Right renal pelvis (tissue), 4 donors: ENCODE measurements around the gene TRAPPC6A. TPM values are rescaled to one million over a fixed set of nuclear protein-coding genes. Genes with fewer than 3 reads are reported as not detected.

Source experiments
- DNase-seq, 4 donors: peaks; one replicate each; pipeline ENCODE4 v3.0.0-alpha.2; 2013; ENCODE audit warnings: low read depth in 4 of 4, low spot score in 3 of 4, missing footprints in 1 of 4
- polyA plus RNA-seq, 4 donors: library from polyadenylated mRNA; unstranded; fragments of 120-200 nt; gene quantifications; one replicate each; pipeline ENCODE4 v1.2.1, GENCODE V29; 2013; ENCODE audit not compliant: insufficient read length in 4 of 4

TRAPPC6A gene, protein sequence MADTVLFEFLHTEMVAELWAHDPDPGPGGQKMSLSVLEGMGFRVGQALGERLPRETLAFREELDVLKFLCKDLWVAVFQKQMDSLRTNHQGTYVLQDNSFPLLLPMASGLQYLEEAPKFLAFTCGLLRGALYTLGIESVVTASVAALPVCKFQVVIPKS
- 10 to 100 TPM; 32.1 to 60.7 (median 35.3) TPM for polyA plus RNA-seq

DNA sequence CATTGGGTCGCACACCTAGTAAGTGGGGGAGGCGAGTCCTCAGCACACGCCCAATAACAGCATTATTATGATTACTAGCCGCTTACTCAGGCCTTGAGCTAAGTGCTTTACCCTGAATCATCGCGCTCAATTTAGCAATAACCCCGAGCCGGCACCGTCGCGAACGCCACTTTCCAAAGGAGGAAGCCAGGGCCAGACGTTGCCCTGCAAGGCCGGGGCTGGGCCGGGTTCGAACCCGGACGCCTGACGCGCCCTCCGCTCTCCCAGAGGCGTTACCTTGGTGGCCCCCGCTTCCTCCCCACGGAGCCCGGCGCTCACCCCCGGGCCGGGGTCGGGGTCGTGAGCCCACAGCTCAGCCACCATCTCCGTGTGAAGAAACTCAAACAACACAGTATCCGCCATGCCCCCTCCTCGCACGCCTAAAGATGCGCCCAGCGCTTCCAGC is at the start of gene TRAPPC6A:
TSS of gene TRAPPC6A (minus strand) at position 421 of the 445 bp plus-strand sequence. CDS start at position 402, 19 bp downstream.
- DNase-seq: no peak

DNA sequence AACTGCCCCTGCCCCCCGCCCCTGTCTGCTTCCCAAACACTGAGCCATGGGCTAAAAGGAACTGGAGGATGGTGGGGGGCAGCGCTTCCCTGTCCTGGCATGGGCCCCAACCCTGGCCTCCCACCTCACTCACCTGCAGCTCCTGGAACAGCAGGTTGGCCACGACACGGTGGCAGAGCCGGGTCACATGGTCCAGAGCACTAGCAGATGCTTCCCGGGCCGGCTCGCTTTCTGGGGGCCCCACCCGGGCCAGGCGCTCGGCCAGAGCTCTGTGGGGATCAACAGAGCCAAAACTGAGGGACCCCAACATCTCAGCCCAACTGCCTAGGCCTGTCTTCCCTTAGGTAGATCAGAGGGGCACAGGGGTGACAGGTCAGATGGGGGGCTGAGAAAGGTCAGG is 46.6 kb upstream of the TRAPPC6A start:
- no peak for DNase-seq

DNA sequence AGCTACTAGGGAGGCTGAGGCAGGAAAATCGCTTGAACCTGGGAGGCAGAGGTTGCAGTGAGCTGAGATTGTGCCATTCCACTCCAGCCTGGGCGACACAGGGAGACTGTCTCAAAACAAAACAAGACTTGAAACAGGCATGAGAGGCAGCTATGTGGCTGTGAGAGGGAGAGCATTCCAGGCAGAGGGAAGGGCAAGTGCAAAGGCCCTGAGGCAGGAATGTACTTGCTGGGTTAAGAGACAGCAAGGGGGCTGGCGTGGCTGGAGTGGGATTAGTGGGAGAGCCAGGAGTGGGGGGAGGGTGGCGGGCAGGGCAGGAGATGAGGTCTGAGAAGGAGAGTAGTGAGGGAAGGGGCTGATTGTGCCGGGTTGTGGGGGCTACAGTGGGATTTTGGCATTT is 45.8 kb upstream of the TRAPPC6A start:
- no peak for DNase-seq

DNA sequence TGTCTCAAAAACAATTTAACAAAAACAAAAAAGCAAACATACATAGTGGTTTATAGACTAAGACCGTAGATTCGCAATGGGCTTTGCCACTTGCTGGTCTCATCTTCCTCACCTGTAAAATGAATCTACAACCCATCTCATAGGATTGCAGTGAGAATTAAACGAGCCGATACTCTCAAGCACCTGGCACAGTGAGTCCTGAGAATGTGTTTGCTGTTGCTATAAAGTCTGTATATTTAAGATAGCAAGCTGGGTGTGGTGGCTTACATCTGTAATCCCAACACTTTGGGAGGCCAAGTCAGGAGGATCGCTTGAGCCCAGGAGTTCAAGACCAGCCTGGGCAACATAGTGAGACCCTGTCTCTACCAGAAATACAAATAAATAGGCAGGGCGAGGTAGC is 44.7 kb upstream of the TRAPPC6A start:
- no peak for DNase-seq

DNA sequence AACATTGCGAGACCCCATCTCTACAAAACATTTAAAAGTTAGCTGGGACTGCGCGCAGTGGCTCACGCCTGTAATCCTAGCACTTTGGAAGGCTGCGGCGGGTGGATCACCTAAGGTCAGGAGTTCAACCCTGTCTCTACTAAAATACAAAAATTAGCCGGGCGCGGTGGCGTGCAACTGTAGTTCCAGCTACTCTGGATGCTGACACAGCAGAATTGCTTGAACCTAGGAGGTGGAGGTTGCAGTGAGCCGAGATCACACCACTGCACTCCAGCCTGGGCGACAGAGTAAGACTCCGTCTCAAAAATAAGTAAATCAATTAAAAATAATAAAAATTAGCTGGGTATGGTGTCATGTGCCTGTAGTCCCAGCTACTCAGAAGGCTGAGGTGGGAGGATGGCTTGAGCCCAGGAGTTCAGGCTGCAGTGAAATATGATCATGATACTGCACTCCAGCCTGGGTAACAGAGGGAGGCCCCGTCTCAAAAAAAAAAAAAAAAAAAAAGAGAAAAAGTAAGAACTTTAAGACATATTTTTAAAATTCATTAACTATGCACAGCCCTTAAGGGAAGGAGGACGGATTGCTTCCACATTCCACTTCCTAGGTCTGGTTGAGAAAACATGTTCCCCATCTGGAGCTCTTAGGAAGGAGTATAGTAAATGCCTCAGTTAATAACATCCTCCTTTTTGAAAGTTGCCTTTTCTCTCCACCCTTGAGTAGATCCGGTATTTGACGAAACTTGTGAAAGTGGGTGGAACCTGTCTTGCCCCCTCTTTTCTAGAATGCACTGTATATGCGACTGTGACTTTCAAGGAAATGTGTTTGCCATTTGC is 41.1 kb upstream of the TRAPPC6A start:
- DNase-seq: no peak

DNA sequence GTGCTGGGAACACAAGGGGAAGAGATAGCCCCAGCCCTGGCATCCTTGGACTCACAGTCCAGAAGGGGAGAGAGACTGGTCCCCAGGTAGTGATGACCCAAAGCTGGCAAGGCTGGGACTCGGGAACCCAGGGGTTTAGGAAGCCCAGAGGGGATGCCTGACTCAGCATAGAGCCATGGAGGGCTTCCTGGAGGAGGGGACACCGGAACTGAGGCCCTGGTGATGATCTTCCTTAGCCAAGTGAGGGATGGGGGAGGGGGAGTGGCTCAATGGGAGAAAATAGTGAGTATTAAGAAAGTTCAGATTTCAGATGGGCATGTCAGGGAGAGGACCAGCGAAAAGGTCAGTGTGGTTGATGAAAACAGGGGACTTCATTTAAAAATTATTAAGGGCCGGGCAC is 40.4 kb upstream of the TRAPPC6A start:
- DNase-seq: no peak

DNA sequence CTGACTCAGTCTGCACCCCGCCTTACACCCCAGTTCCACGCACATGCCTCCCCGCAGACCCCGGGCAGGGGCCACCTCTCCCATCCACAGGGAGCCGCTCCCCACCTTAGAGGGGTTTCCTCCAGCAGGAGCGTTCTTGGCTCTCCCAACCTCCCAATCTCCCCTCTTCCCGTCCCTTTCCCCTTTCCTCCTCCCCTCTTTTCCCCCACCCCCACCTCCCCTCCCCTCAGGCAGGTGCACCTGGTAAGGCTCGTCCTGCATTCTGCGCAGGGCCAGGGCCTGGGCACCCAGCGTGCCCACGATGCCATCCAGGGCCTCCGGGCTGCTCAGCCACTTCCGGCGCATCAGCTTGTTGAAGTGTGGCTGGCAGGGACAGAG is 39.9 kb upstream of the TRAPPC6A start:
- no peak for DNase-seq

DNA sequence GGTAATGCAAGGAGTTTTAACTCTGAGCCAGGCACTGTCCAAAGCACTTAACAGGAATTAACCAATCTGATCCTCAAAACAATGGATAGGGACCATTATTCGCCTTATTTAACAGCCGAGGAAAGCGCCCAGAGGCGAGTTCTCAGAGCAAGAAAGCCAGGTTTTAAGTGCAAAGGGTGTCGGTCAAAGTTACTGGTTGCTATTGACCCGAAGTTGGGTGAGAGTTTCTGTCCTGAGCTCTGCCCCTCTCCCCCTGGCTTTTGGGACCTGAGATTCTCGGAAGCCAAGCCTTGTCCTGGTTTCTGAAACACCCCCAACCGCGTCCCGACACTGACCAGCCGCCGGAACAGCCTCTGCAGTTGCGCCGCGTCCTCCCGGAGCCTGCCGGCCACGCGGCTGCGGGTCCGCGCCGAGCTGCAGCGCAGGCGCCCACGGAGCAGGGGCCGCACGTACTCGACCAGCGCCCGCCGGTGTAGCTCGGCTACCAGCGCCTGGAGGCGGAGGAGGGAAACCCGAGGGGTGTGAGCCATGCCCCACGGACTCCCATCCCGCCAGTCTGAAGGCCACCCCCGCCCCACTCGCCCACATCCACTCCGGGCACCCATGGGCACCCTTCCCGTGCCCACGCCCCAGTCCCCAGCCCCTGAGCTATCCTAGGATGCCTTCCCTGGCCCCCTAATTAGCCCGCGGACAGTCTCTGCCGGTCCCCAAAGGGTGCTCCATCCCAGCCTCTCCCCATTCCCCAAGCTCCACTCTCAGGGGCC is 39.3 kb upstream of the TRAPPC6A start:
- no peak for DNase-seq

DNA sequence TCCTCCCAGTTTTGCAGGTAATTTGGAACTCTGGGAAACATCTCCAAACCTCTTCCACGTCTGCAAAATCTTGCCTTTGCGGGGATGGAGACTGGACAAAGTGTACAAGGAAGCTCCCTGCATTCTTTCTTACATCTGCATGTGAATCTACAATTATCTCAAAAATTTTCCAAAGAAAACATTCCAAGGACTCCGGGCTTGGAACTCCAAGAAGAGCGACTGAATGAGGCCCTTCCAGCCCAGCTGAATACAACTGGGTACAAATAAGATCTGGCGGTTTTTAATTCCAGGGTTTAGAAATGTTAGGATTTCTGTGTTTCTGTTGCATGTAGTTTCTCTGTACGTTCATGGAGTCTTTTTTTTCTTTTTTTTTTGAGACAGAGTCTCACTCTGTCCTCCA is 38.6 kb upstream of the TRAPPC6A start:
- DNase-seq: no peak

DNA sequence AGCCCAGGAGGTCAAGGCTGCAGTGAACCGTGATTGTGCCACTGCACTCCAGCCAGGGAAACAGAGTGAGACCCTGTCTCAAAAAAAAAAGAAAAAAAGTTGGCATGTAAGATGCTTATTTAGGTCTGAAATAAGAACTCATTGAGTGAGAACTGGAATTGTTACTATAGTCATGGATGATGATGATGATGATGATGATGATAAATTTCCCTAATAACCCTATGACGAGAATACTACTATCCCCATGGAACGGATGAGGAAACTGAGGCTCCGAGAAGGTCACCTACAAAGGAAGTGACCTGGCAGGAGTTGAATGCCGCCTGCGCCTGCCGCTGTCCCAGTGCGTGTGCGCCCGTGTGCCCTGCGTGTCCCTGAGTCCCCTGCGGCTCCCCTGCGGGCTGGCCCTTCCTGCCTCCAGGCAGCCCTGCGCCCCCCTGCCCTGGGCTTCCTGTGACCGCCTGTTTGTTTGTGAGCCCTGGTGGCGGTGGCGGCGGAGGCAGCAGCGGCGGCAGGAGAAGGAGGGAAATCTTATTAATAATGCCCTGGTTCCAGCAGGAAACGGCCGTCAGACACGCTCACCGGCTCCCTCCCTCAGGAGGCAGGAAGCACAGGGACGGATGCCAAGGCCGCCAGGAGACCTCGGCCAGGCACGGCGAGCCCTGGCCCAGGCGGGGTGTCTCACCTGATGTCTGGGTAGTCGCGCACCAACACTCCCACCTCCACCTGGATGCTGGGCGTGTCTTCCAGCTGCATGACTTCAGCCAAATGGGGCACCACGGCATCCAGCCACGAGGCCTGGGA is 37.6 kb upstream of the TRAPPC6A start:
- DNase-seq: no peak

DNA sequence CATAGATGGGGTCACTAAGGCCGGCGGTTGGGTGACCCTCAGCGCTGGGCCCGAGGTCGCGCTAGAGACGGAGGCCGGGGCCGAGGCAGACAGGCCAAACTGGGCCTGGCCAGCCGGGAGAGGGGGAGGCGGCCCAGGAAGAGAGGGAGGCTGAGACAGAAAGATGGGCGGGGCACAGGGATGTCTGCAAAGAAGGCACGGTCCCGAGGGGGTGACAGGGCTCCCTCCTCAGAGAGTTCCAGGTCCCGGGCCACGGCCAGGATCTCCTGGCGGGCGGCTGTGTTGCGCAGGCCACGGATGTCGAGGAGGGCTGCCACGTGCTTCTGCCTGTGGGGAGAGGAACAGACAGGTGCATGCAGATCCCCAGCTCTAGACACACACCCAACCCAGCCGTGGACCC is 35.0 kb upstream of the TRAPPC6A start:
- DNase-seq: no peak

DNA sequence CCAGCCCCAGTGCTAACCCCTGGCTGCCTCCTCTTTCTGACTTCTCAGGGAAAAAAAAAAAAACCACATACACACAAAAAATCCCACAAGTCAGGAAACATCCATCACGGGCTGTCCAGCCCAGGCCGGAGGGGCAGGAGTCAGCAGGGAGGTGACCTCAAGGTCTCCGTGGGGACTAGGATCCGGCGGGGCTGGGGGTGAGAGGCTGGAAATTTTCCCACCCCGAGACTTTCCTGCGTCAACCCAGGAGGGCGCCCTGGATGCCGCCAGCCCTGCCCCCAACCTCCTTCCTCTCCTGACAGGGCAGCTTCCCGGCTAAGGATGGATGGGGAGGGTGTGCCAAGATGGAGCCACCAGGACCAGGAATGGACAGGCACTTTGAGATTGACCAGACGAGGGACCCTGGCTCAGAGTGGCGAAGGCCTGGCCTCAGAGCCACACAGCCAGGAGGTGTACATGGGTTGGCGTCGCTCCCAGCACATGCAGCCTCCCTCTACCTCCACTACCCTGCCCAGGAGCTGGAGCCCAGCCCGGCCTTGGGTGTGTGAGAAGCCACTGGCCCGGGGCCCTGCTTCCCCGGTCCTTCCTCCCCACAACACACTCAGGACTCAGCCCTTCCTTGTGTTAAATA is 33.8 kb upstream of the TRAPPC6A start:
- no peak for DNase-seq

DNA sequence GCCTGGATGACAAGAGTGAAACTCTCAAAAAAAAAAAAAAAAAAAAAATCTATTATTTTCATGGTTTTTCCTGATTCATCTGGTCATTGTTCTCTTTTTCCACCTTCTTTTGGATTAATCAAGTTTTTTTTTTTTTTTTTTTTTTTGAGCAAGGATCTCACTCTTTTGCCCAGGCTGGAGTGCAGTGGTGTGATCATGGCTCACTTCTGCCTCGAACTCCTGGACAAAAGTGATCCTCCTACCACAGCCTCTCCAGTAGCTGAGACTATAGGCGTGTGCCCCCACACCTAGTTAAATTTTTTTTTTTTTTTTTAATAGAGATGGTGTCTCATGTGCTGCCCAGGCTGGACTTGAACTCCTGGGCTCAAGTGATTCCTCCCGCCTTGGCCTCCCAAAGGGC is 28.3 kb upstream of the TRAPPC6A start:
- DNase-seq: no peak

DNA sequence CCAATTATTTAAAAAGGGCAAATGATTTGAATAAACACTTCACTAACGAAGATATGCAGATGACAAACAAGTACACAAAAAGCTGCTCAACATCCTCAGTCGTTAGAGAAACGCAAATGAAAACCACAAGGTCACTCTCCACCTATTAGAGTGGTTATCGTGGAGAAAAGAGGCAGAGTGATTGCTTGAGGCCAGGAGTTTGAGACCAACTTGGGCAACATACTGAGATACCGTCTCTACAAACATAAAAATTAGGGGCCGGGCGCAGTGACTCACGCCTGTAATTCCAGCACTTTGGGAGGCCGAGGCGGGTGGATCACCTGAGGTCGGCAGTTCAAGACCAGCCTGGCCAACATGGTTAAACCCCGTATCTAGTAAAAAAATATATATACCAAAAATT is 27.8 kb upstream of the TRAPPC6A start:
- no peak for DNase-seq

DNA sequence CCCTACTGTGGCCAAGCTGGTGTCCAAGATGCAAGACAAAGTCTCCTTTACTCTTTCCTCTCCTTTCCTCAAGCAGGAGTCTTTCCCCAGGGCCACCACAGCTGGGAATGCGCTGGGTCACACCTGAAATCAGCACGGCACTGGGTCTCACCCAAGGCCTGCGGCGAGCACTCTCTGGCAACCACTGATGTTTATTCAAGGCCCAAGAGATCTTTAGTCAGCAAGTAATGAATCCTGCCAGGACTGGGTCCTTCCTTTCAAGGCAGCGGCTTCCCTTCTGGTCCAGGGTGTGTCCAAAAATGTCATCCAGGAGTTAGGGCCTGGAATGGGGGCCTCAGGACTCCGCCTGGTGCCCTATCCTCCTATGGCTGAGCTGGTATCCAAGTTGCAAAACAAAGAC is 24.6 kb upstream of the TRAPPC6A start:
- DNase-seq: no peak

DNA sequence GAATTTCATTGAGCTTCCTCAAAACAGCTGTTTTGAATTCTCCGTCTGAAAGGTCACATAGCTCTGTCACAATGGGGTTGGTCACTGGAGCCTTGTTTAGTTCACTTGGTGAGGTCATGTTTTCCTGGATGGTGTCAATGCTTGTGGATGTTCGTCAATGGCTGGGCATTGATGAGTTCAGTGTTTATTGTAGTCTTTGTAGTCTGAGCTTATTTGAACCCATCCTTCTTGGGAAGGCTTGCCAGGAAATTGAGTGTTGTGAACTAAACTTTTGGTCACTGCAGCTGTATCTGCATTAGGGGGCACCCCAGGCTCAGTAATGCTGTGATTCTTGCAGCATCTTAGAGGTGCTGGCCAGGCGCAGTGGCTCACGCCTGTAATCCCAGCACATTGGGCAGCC is 22.5 kb upstream of the TRAPPC6A start:
- no peak for DNase-seq

DNA sequence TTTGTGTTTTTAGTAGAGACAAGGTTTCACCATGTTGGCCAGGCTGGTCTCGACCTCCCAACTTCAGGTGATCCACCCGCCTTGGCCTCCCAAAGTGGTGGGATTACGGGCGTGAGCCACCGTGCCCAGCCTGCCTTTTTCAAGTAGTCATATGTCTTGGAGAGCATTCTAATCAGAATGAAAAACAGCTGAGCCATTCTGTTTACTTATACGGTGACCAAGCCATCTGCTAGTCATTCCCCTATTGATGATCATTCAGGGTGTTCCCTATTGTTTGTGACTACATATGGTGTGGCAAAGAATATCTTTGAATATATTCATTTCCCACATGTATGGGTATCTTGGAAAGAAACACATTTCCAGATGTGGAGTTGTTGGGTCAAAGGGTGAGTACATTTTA is 17.7 kb upstream of the TRAPPC6A start:
- DNase-seq: no peak

DNA sequence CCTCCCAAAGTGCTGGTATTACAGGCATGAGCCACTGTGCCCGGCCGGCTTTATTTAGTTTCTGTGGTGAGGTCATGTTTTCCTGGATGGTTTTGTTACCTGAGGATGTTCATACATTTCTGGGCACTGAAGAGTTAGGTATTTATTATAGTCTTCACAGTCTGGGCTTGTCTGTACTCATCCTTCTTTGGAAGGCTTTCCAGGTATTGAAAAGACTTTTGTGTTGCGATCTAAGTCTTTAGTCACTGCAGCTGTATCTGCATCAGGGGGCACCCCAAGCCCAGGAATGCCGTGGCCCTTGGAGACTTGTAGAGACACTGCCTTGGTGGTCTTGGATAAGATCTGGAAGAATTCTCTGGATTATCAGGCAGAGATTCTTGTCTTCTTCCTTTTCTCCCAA is 13.3 kb upstream of the TRAPPC6A start:
- DNase-seq: no peak

DNA sequence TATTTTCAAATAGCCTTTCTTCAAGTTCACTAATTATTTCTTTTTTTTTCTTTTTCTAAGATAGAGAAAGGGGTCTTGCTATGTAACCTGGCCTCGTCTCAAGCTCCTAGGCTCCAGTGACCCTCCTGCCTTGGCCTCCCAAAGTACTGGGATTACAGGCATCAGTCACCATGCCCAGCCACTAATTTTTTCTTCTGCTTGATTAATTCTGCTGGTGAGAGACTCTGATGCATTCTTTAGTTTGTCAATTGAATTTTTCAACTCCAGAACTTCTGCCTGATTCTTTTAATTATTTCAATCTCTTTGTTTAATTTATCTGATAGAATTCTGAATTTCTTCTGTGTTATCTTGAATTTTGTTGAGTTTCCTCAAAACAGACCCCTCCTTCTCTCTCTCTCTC is 11.9 kb upstream of the TRAPPC6A start:
- no peak for DNase-seq

DNA sequence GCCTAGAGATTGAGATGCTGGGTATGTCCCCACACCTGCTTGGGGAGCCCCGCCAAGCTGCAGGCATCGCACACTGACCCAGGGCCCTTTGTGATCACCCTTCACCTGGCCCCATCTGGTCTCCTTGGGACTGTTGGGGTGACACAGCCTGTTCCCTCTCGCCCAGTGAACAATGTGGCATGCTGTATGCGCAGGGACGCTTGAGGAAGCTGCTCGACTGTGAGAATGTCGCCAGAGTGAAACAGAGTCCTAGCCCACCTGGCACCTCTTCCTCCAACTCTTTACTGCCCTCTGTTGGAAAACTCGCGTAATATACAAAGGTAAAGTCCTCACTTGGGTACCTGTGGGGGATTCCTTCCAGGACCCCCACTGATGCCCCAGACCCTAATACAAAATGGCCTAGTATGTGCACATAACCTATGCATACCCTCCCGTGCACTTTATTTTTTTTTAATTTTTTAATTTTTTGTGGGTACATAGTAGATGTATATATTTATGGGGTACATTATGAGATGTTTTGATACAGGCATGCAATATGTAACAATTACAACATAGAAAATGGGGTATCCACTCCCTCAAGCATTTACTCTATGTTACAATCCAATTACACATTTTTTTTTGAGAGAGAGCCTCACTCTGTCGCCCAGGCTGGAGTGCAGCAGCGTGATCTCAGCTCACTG is 9.5 kb upstream of the TRAPPC6A start:
- no peak for DNase-seq
